Measurements from ENCODE around the gene PLEKHF1. TPM values are rescaled to one million over a fixed set of nuclear protein-coding genes. Genes with fewer than 3 reads are reported as not detected.
A peak's percentile ranks its signal among the peaks of the same experiment; 100 is the strongest.

Gene PLEKHF1
- total and polyA plus RNA-seq, 2 of the 8 experiments (the other 6 are each of a cell fraction or from before 2014, with no cell fraction given) = 11.1 to 18.4 TPM

DNA sequence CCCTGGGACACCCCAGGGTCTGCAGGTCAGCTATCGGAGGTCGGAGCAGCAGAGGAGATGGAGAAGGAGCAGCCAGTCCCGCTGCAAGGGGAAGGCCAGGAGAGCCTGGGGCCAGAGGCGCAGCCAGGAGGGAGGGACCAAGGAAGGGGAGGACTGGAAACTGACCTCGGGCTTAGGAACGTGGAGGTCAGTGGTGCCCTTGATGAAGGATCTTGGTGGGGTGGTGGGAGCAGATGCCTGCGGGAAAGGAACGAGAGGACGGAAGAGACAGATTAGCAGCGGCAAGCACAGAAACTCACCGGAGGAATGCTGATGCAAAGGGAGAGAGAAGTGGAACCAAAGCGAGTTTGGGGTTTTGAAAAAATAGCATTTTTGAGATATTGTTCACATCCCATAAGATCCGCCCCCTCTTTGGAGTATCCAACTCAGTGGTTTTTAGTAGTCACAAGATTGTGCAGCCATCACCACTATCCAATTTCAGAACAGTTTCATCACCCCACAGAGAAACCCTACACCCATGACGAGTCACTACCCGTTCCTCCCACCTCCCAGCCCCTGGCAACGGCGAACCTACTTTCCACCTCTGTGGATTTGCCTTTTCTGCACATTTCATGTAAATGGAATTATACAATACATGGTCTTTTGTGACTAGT lies 22.1 kb downstream of the PLEKHF1 start:
- FAIRE-seq (no peak), DNase-seq (ENCODE audit: low read depth in 1 of 2, low spot score in 2 of 2) (no peak)
- Histone ChIP-seq H3K9ac (replicated peaks in 1 of 4; ENCODE audit: extremely low read depth in 1 of 4, low read depth in 3 of 4, low read length in 3 of 4) (no peak overlapping the region), H2BK20ac (ENCODE audit: low read length) (no peak overlapping the region), H4K20me1 (replicated peaks in 1 of 2; ENCODE audit: control insufficient read depth in 1 of 2, insufficient read depth in 2 of 2, low read length in 2 of 2) (no peaks in the 10 kb centered on the region), H2BK12ac (ENCODE audit: low read depth, low read length) (0 out of 2 replicates have a peak overlapping the region, but pooled peaks have one; percentile 39), H4K8ac (ENCODE audit: extremely low read depth, insufficient read depth, low read length) (peak overlapping the region; percentile 41; the same call in 1 of the 2 replicates), H3K4me1 (replicated peaks in 1 of 4; ENCODE audit: control insufficient read depth in 3 of 4, insufficient read depth in 4 of 4, low read length in 3 of 4) (peaks cover 0 to 6% (median 0%) of the 10 kb centered on the region in 4 experiments; a peak in 1 of 7 replicates), H3K14ac (ENCODE audit: insufficient read length) (no peak overlapping the region), H3K79me1 (ENCODE audit: low read depth, low read length) (no peaks in the 10 kb centered on the region), H3K27ac (ENCODE audit: low read depth, low read length) (no peak overlapping the region), H2BK15ac (ENCODE audit: low read length) (no peak overlapping the region), H3K56ac (replicated peaks; ENCODE audit: insufficient read length, low read depth, low read length) (no peak overlapping the region), H3K27me3 (replicated peaks in 1 of 4; ENCODE audit: control insufficient read depth in 3 of 4, extremely low read depth in 1 of 4, insufficient read depth in 3 of 4, low read length in 3 of 4) (no peaks in the 10 kb centered on the region; a peak in 1 of 7 replicates), H3K4ac (replicated peaks; ENCODE audit: insufficient read length, low read depth, low read length) (peak overlapping the region; percentile 53), H4K5ac (ENCODE audit: insufficient read length, low read depth, low read length) (no peak overlapping the region), H4K91ac (replicated peaks; ENCODE audit: insufficient read length, low read length) (no peak overlapping the region), H2AK5ac (ENCODE audit: low read depth, low read length) (no peak overlapping the region), H3K18ac (ENCODE audit: extremely low read depth, low read length) (no peak overlapping the region), H3K23ac (ENCODE audit: insufficient read length) (no peak overlapping the region), H3K4me3 (ENCODE audit: extremely low read depth in 1 of 4, insufficient read depth in 2 of 4, low read depth in 3 of 4, low read length in 4 of 4) (no peak overlapping the region), H2BK120ac (replicated peaks; ENCODE audit: low read depth, low read length) (no peak overlapping the region), H3K79me2 (ENCODE audit: control insufficient read depth in 1 of 2, insufficient read depth in 2 of 2, low read length in 2 of 2) (no peaks in the 10 kb centered on the region), H2BK5ac (ENCODE audit: low read depth, low read length) (no peak overlapping the region), H2AFZ (ENCODE audit: low read length) (no peak overlapping the region), H3K4me2 (ENCODE audit: insufficient read depth in 1 of 2, low read depth in 2 of 2, low read length in 2 of 2) (no peak overlapping the region), H3K23me2 (ENCODE audit: low read depth, low read length) (no peaks in the 10 kb centered on the region), H3K36me3 (ENCODE audit: control insufficient read depth in 2 of 4, insufficient read depth in 4 of 4, low read length in 3 of 4) (no peaks in the 10 kb centered on the region), H3K9me3 (ENCODE audit: insufficient read depth in 2 of 2, low read depth in 1 of 2, low read length in 1 of 2) (no peaks in the 10 kb centered on the region)
- POLR2A ChIA-PET (ENCODE audit: partially characterized antibody) = no interaction called here
- CTCF ChIA-PET (ENCODE audit: partially characterized antibody) = interaction anchor here (0.6 to 1.6 kb wide), 3 partner anchors 7 to 424 kb away, joined by 3 to 10 read pairs (median 3); no protein-coding TSS in a partner anchor
- 93% methylated on average over 17 of the region's 17 CpGs; no CpG with 5 or more reads in 1 of the 2 experiments for WGBS, 2 experiments (ENCODE audit: extremely low coverage in 1 of 2, insufficient coverage in 1 of 2, insufficient read length in 1 of 2, insufficient replicate concordance in 2 of 2, low coverage in 1 of 2, low lambda C conversion rate in 2 of 2, missing lambda C conversion rate in 1 of 2)
- no peak for TF ChIP-seq NRF1 (IDR thresholded peaks at IDR 0.05; ENCODE audit: low read depth, low read length)
- TF ChIP-seq, protein P1, sequence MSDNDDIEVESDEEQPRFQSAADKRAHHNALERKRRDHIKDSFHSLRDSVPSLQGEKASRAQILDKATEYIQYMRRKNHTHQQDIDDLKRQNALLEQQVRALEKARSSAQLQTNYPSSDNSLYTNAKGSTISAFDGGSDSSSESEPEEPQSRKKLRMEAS (IDR thresholded peaks at IDR 0.05) = no peak
- TF ChIP-seq SRF (IDR thresholded peaks at IDR 0.05; ENCODE audit: low read depth, low read length) = no peak
- no peak for TF ChIP-seq SIRT6 (IDR thresholded peaks at IDR 0.05; ENCODE audit: low read length)
- no peak for TF ChIP-seq EGR1 (IDR thresholded peaks at IDR 0.05; ENCODE audit: borderline replicate concordance, low read depth, low read length)
- TF ChIP-seq FOSL1 (IDR thresholded peaks at IDR 0.05; ENCODE audit: insufficient read depth, low read depth, low read length) = no peak
- TF ChIP-seq, protein P2, sequence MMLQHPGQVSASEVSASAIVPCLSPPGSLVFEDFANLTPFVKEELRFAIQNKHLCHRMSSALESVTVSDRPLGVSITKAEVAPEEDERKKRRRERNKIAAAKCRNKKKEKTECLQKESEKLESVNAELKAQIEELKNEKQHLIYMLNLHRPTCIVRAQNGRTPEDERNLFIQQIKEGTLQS (IDR thresholded peaks at IDR 0.05; ENCODE audit: insufficient read depth, low read depth, low read length) = no peak
- no peak for TF ChIP-seq CBX8 (IDR thresholded peaks at IDR 0.05; ENCODE audit: borderline replicate concordance, low read depth, low read length)
- TF ChIP-seq TBP (IDR thresholded peaks at IDR 0.05; ENCODE audit: low read depth, low read length) = no peak
- TF ChIP-seq CTBP2 (IDR thresholded peaks at IDR 0.05; ENCODE audit: borderline replicate concordance, insufficient read depth, insufficient read length, low read length) = no peak
- no peak for TF ChIP-seq RXRA (IDR thresholded peaks at IDR 0.05; ENCODE audit: insufficient read depth, low read depth, low read length)

Measured in H1 (cell line).